ENCODE results near the gene SEL1L. TPM values are rescaled to one million over a fixed set of nuclear protein-coding genes. Genes with fewer than 3 reads are reported as not detected.
A peak's percentile ranks its signal among the peaks of the same experiment; 100 is the strongest.

Gene SEL1L
- total RNA-seq, 1 donor from 2014 or later = 74.7 TPM

GRCh38 chr14:81536241-81536771 lies 2.7 kb upstream of the SEL1L start:
- Mint-ChIP-seq H3K4me3 (no peak overlapping the region), H3K9me3 (peaks cover 19% of the 10 kb centered on the region), H3K36me3 (no peaks in the 10 kb centered on the region), H3K4me1 (peaks cover 20% of the 10 kb centered on the region), H3K27me3 (ENCODE audit: low read depth) (peaks cover 1% of the 10 kb centered on the region), H3K27ac (no peak overlapping the region)
- DNase-seq (ENCODE audit: low spot score in 2 of 2, unreplicated experiment in 2 of 2) = no peak
- no peak for TF ChIP-seq CTCF (IDR thresholded peaks at IDR 0.05; ENCODE audit: unreplicated experiment)

GRCh38 chr14:81535396-81536164 lies 1.9 kb upstream of the SEL1L start:
- DNase-seq (ENCODE audit: low spot score in 2 of 2, unreplicated experiment in 2 of 2) = no peak
- Mint-ChIP-seq H3K4me3 (no peak overlapping the region), H3K27me3 (ENCODE audit: low read depth) (no peaks in the 10 kb centered on the region), H3K27ac (no peak overlapping the region), H3K9me3 (peaks cover 19% of the 10 kb centered on the region), H3K36me3 (no peaks in the 10 kb centered on the region), H3K4me1 (peaks cover 20% of the 10 kb centered on the region)
- TF ChIP-seq CTCF (IDR thresholded peaks at IDR 0.05; ENCODE audit: unreplicated experiment) = no peak

- Mint-ChIP-seq H3K27me3 (ENCODE audit: low read depth) (no peaks in the 10 kb centered on the region), H3K4me1 (peaks cover 18% of the 10 kb centered on the region), H3K27ac (no peak overlapping the region), H3K4me3 (peak overlapping the region; percentile 96), H3K36me3 (no peaks in the 10 kb centered on the region), H3K9me3 (peaks cover 17% of the 10 kb centered on the region)
- no peak for DNase-seq (ENCODE audit: low spot score in 2 of 2, unreplicated experiment in 2 of 2)
- TF ChIP-seq CTCF (IDR thresholded peaks at IDR 0.05; ENCODE audit: unreplicated experiment) = no peak
Observed at GRCh38 chr14:81534510-81535074, 939 bp upstream of the SEL1L start.

DNA sequence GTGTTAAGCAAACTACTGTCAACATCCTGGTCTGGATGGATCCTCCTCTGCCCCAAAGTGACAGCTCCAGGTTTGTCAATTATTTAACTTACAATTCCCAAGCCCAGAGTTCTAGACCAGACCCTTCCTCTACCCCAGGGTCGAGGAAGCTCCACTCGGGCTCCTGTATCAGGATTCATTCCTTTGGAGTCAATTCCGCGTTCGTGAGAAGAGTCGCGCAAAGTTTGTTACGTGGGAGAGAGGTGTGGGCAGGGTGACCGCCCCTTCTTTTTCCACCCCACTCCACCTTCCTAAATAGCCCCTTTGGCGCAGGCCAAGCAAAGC lies 479 bp downstream of the SEL1L start:
- H3K9me3 Mint-ChIP-seq = peaks cover 11% of the 10 kb centered on the region
- no peak for TF ChIP-seq CTCF (IDR thresholded peaks at IDR 0.05; ENCODE audit: unreplicated experiment)
- H3K36me3 Mint-ChIP-seq = no peaks in the 10 kb centered on the region
- peak overlapping the region; percentile 91 for H3K27ac Mint-ChIP-seq
- peaks cover 18% of the 10 kb centered on the region for H3K4me1 Mint-ChIP-seq
- H3K4me3 Mint-ChIP-seq = peak overlapping the region; percentile 96
- DNase-seq (ENCODE audit: low spot score in 2 of 2, unreplicated experiment in 2 of 2) = no peak
- H3K27me3 Mint-ChIP-seq (ENCODE audit: low read depth) = no peaks in the 10 kb centered on the region

DNA sequence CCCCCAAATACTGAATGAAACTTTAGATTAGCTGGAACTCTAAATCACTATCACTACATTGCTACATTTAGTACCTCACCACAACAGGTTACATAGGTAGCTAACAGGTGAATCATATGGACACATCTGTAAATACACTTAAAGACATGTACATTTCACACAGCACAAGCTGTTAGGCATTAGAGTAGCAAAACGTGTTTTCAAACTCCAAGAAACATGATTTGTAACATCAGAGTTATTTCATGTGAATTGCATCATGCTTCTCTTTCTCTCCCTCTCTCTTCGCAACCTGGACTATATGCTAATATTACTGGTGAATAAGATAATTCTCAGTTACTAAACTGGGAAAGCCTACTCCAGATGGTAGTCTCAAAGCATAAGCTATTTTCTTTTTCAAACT lies 4.3 kb downstream of the SEL1L start:
- TF ChIP-seq CTCF (IDR thresholded peaks at IDR 0.05; ENCODE audit: unreplicated experiment) = no peak
- no peak for DNase-seq (ENCODE audit: low spot score in 2 of 2, unreplicated experiment in 2 of 2)
- Mint-ChIP-seq H3K9me3 (no peaks in the 10 kb centered on the region), H3K27ac (no peak overlapping the region), H3K4me3 (no peak overlapping the region), H3K4me1 (peaks cover 18% of the 10 kb centered on the region), H3K36me3 (peaks cover 15% of the 10 kb centered on the region), H3K27me3 (ENCODE audit: low read depth) (no peaks in the 10 kb centered on the region)

All from mesothelial cell of epicardium (in vitro differentiated cells).